Large intestine (tissue), 3 donors: ENCODE data around the gene NCOA6. TPM values are rescaled to one million over a fixed set of nuclear protein-coding genes. Genes with fewer than 3 reads are reported as not detected.

Source experiments
- DNase-seq, 2 donors: peaks; one replicate each; pipeline versions ENCODE4 v3.0.0 to v3.0.0-alpha.2; 2013
- H3K27ac ChIP-seq: one replicate; pipeline ENCODE4 v1.5.1; 2013; ENCODE audit warnings: low read length
- H3K27me3 ChIP-seq: 2 replicates; pipeline ENCODE4 v1.6.1; 2013; ENCODE audit warnings: low read length; ENCODE audit not compliant: control insufficient read depth, insufficient read depth
- H3K36me3 ChIP-seq: 2 replicates; pipeline ENCODE4 v1.6.1; 2013; ENCODE audit warnings: low read length; ENCODE audit not compliant: control insufficient read depth, insufficient read depth
- H3K4me1 ChIP-seq: one replicate; pipeline ENCODE4 v1.6.1; 2013; ENCODE audit warnings: low read length; ENCODE audit not compliant: control insufficient read depth, insufficient read depth
- H3K4me3 ChIP-seq: one replicate; pipeline ENCODE4 v1.5.1; 2013; ENCODE audit warnings: low read length
- H3K9me3 ChIP-seq: one replicate; pipeline ENCODE4 v1.6.1; 2013; ENCODE audit warnings: mild to moderate bottlenecking, low read depth, low read length, moderate library complexity; ENCODE audit not compliant: control insufficient read depth
- WGBS: methylation state at CpG from one replicate; pipeline ENCODE4 v1.1.5; 2013; ENCODE audit warnings: low lambda C conversion rate; ENCODE audit not compliant: insufficient coverage; 5-methylcytosine and 5-hydroxymethylcytosine counted together
- polyA plus RNA-seq: library from polyadenylated mRNA; unstranded; fragments of 120-200 nt; gene quantifications from one replicate; pipeline ENCODE4 v1.2.1, GENCODE V29; 2013

The NCOA6 gene
- polyA plus RNA-seq, 1 donor = 25.7 TPM

DNA sequence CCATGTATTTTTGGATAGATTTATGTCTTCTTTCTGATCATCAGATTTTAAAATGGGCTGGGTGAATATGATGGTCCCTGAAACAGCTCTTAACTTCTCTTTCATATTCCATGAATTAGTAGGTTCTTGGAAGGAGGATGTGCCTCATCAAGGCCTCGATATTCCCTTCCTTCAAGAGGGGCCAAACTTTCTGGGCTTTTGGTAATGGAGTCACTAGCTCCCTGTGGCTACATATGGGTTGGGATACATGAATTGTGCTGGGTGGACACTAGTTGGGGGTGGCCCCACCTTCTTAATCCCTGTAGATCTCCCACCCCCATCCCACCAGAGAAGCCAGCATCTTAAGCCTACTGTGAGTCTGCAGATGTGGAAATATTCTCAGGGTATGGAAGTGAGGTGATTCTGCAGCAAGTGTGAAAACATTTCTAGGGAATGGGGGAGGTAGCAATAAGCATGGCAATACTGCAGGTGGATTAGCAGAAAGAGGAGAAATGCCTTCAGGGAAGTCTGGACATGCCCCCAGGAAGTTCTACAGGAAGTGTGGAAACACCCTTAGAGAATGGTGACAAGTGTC lies 119.1 kb downstream of the NCOA6 start:
- Histone ChIP-seq H3K9me3 (no peaks in the 10 kb centered on the region), H3K4me1 (peaks cover 47% of the 10 kb centered on the region), H3K4me3 (no peak overlapping the region), H3K27me3 (peaks cover 11% of the 10 kb centered on the region), H3K27ac (no peak overlapping the region), H3K36me3 (no peaks in the 10 kb centered on the region)
- no peak for DNase-seq
- no CpG with 5 or more reads among the region's 1 CpG for WGBS

DNA sequence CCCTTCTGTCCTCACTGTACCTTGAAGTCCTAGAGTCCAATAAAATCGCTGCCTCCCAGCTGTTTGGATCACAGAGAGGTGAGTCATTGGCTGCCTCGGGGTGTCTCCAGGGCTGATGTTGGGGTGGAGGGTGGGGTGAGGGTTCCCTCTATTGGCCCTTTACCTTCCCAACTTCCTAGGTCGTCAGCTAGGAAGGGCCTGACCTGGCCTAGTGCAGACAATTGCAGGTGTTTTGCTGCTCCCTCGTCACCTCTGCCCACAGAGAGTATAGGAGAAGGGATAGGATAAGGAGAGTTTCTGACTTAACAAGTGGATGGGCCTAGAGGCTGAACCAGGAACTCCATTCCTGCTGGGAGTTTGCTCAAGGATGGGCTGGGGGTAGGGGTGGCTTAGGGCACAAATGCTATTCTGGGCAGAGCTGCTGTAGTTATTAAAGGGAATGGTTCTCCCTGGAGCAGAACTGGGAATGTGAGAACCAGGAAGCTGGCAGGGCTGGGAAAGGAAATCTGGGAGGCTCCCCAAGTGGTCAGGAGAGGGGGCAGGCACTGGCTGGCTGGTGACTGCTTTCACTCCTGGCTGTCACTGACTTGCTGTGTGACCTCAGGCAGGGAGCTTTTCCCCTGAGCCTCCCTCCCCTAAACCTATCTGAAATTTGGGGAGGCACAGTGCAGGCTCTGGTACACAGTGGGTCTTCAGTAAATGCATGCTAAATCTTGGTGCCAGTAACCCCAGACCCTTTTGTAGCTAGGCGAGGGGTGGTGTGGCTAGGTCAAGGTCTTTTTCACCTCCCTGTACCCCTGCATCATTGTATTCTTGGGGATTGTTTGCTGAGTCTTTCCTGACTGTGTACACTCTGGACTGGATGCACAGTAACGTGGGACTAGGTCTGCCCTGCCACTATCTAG lies 119.8 kb downstream of the NCOA6 start:
- Histone ChIP-seq H3K9me3 (no peaks in the 10 kb centered on the region), H3K27me3 (peaks cover 12% of the 10 kb centered on the region), H3K4me3 (no peak overlapping the region), H3K4me1 (peaks cover 44% of the 10 kb centered on the region), H3K36me3 (no peaks in the 10 kb centered on the region), H3K27ac (peak overlapping the region; percentile 14)
- peak; percentile 40 to 71 for DNase-seq
- no CpG with 5 or more reads among the region's 6 CpGs for WGBS

GRCh38 chr20:34705008-34705396 lies 120.4 kb downstream of the NCOA6 start:
- no peaks in the 10 kb centered on the region for H3K36me3 ChIP-seq
- peaks cover 39% of the 10 kb centered on the region for H3K4me1 ChIP-seq
- peak overlapping the region; percentile 41 for H3K27ac ChIP-seq
- H3K9me3 ChIP-seq = no peaks in the 10 kb centered on the region
- peaks cover 9% of the 10 kb centered on the region for H3K27me3 ChIP-seq
- peak overlapping the region; percentile 76 for H3K4me3 ChIP-seq
- no peak for DNase-seq
- WGBS = no CpG with 5 or more reads among the region's 5 CpGs

DNA sequence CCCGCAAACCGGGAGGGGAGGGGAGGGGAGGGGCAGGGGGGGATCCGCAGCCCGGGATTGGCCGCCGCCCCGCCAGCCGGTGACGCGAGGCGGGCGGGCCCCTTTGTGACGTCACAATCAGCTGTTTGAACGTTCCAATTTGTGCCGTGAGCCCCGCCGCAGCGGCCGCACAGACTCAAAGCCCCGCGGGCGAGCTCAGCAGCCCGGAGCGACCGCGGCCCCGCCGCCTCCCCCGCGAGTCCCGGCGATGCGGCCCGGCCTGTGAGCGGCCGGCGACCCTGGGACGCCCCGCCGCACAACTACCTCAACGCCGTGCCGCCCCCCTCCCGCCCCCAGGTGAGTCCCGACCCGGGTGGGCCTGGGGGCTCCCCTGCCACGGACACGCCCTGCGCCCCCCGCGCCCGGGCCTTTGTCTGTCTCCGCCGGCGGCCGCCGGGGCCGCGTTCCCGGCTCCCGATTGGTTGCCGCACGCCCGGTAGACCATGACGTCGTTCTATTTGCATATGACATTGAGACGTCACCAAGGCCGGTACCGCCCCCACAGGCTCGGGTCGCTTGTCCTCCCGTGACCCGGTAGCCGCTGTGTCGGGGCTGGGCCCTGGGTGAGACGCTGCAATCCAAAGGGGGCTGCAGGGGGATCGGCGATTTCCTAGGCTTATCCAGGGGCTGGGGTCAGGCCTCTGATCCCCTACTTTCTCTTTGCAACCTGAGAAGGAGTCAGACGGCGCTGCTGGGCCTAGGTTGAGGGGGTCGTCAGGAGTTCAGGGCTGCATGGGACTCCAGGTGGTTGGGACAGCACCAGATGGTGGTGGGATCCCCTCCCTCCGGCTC lies 121.1 kb downstream of the NCOA6 start, which contains the start of gene TP53INP2:
Gene TP53INP2 (plus strand): TSS at position 168 of the 831 bp plus-strand sequence. CDS start 4,396 bp downstream, outside the sequence.
- Histone ChIP-seq H3K27ac (peak within 1 kb of the TSS; percentile 80), H3K9me3 (no peaks in the 10 kb centered on the region), H3K4me1 (peaks cover 39% of the 10 kb centered on the region), H3K4me3 (peak within 1 kb of the TSS; percentile 76), H3K36me3 (no peaks in the 10 kb centered on the region), H3K27me3 (peaks cover 9% of the 10 kb centered on the region)
- WGBS = no CpG with 5 or more reads among the region's 82 CpGs
- peak; percentile 91 to 92 for DNase-seq

DNA sequence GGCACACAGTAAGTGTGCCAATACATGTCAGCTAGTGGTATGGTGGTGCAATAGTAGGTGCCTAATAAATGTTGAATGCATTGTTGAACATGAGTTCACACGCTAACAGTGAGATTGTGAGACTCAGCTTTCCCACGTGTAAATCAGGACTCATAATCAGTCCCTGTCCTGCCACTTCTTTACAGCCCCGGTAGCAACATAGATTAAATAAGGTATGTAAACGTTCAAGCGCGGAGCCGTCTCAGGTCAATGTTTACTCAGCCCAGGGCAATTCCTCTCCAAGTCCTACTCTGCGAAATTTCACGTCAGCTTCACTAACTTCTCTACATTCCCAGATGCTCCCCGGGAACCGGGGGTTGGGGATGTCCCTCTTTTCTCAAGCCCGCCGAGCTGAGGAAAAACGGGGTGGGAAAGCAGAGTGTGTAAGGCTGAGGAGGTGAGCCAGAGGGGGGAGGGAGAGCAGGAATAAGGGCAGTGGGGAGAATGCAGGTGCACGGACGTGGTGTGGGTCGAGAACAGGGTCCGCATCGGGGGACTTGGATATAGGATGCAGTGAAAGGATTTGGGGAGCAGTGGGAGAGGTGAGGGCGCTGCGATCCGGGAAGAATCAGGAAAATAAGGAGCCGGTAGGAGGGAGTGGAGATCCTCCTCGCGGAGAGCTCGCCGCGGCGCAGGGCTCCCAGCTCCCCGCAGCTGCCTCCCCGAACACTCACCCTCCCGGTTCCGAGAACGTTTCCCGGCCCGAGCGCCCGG lies 121.9 kb downstream of the NCOA6 start:
- Histone ChIP-seq H3K27me3 (peaks cover 9% of the 10 kb centered on the region), H3K36me3 (no peaks in the 10 kb centered on the region), H3K4me3 (peak overlapping the region; percentile 76), H3K27ac (peak overlapping the region; percentile 80), H3K9me3 (no peaks in the 10 kb centered on the region), H3K4me1 (peaks cover 36% of the 10 kb centered on the region)
- DNase-seq = peak; percentile 63 to 81
- no CpG with 5 or more reads among the region's 38 CpGs for WGBS

- WGBS = no CpG with 5 or more reads among the region's 3 CpGs
- H3K27me3 ChIP-seq = peaks cover 9% of the 10 kb centered on the region
- H3K4me1 ChIP-seq = peaks cover 33% of the 10 kb centered on the region
- no peaks in the 10 kb centered on the region for H3K9me3 ChIP-seq
- no peaks in the 10 kb centered on the region for H3K36me3 ChIP-seq
- no peak overlapping the region for H3K4me3 ChIP-seq
- DNase-seq = no peak
- H3K27ac ChIP-seq = peak overlapping the region; percentile 80
Measured at GRCh38 chr20:34703061-34703423, 122.4 kb downstream of the NCOA6 start.

- no peak overlapping the region for H3K4me3 ChIP-seq
- WGBS = no CpG with 5 or more reads among the region's 6 CpGs
- H3K4me1 ChIP-seq = peaks cover 23% of the 10 kb centered on the region
- DNase-seq = no peak
- H3K27me3 ChIP-seq = peaks cover 9% of the 10 kb centered on the region
- no peaks in the 10 kb centered on the region for H3K36me3 ChIP-seq
- H3K27ac ChIP-seq = no peak overlapping the region
- H3K9me3 ChIP-seq = no peaks in the 10 kb centered on the region
Measured at GRCh38 chr20:34701405-34702085, 123.9 kb downstream of the NCOA6 start.

DNA sequence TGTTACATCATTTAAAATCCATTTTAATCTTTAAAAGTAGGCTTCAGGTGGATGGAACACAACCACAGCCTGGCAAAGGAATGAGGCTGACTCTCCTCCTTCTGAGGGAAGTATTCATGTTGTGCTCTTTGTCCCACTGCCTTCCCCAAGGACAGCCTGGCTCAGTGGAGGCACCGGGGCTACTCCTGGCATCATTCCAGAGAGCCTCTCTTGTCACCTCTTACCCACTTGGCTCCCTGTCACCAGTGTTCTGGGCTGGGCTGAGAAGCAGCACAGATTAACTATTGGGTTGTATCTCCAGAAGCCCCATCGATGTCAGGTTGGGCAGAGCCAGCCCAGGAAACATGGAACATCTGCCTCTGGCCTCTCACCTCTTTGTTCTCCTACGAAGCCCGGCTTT lies 132.0 kb downstream of the NCOA6 start:
- WGBS = no CpG with 5 or more reads among the region's 4 CpGs
- Histone ChIP-seq H3K4me1 (no peaks in the 10 kb centered on the region), H3K4me3 (no peak overlapping the region), H3K27ac (no peak overlapping the region), H3K27me3 (no peaks in the 10 kb centered on the region), H3K9me3 (no peaks in the 10 kb centered on the region), H3K36me3 (no peaks in the 10 kb centered on the region)
- no peak for DNase-seq

DNA sequence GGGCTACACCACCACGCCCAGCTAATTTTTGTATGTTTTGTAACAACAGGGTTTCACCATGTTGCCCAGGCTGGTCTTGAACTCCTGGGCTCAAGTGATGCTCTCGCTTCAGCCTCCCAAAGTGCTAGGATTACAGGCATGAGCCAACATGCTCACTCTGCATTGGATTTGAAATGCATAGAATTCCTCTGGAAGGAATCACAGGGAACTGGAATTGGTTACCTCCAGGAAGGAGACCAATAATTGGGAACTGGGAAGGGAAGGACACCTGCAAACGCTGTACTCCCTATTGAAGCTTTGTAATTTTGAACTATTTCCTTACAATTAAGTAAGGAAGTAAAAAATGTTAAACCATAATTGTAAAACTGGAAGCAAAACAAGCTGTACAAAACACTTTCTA lies 133.6 kb downstream of the NCOA6 start:
- no peak for DNase-seq
- no CpG with 5 or more reads among the region's 3 CpGs for WGBS
- Histone ChIP-seq H3K27me3 (no peaks in the 10 kb centered on the region), H3K27ac (no peak overlapping the region), H3K36me3 (no peaks in the 10 kb centered on the region), H3K9me3 (no peaks in the 10 kb centered on the region), H3K4me3 (no peak overlapping the region), H3K4me1 (no peaks in the 10 kb centered on the region)
